Calu3 (cell line): ENCODE measurements around the gene RNF144A. TPM values are rescaled to one million over a fixed set of nuclear protein-coding genes. Genes with fewer than 3 reads are reported as not detected.

Experiments used
- BruUV-seq: library from RNA; stranded (reverse); fragments of 400-500 nt; replicated peaks from 2 replicates; lab custom pipeline; 2021; lab: Mats Ljungman, UMichigan
- CTCF ChIA-PET: fragments of 300-600 bp; sonication (Branson Sonifier 250); formaldehyde crosslinking; loops from one replicate; lab custom pipeline; 2022; ENCODE audit warnings: antibody characterized with exemption; lab: Charles Lee
- DNase-seq: peaks from one replicate; pipeline ENCODE4 v3.0.0; 2022
- H3K27ac Mint-ChIP-seq: one replicate; pipeline ENCODE4 v1.8.0; 2022; ENCODE audit warnings: mixed read lengths; ENCODE audit not compliant: unreplicated experiment
- H3K27me3 Mint-ChIP-seq: one replicate; pipeline ENCODE4 v1.8.0; 2022; ENCODE audit warnings: mixed read lengths; ENCODE audit not compliant: unreplicated experiment
- H3K36me3 Mint-ChIP-seq: one replicate; pipeline ENCODE4 v1.8.0; 2022; ENCODE audit warnings: mild to moderate bottlenecking, moderate library complexity, mixed read lengths; ENCODE audit not compliant: insufficient read depth, unreplicated experiment
- H3K4me1 Mint-ChIP-seq: one replicate; pipeline ENCODE4 v1.8.0; 2022; ENCODE audit warnings: mild to moderate bottlenecking, low read depth, mixed read lengths; ENCODE audit not compliant: unreplicated experiment
- H3K4me3 Mint-ChIP-seq: one replicate; pipeline ENCODE4 v1.8.0; 2022; ENCODE audit warnings: mild to moderate bottlenecking, low read depth, moderate library complexity, mixed read lengths; ENCODE audit not compliant: unreplicated experiment
- H3K9me3 Mint-ChIP-seq: one replicate; pipeline ENCODE4 v1.8.0; 2022; ENCODE audit warnings: low read depth, mixed read lengths; ENCODE audit not compliant: unreplicated experiment
- intact Hi-C: fragments of 100-400 bp; cut with micrococcal nuclease; formaldehyde crosslinking; loops from one replicate; pipeline ENCODE4 v1.10.0; 2022; ENCODE audit not compliant: unreplicated experiment
- total RNA-seq: library from RNA; stranded (reverse); gene quantifications from 2 replicates; pipeline ENCODE4 v1.2.3, GENCODE V29; 2022
- TF ChIP-seq, protein P1 (sequence below): fragments of 200-600 bp; IDR thresholded peaks from one replicate; pipeline ENCODE4 v1.8.0; 2022; ENCODE audit warnings: antibody characterized with exemption; ENCODE audit not compliant: unreplicated experiment

Gene RNF144A
- total RNA-seq, 1 experiment from 2014 or later, result 13.7 TPM

- BruUV-seq, result no TSS peak
- Mint-ChIP-seq H3K36me3 (peaks cover 5% of the 10 kb centered on the region), H3K27ac (no peak overlapping the region), H3K27me3 (no peaks in the 10 kb centered on the region), H3K4me1 (peaks cover 28% of the 10 kb centered on the region), H3K4me3 (no peak overlapping the region), H3K9me3 (no peaks in the 10 kb centered on the region)
- TF ChIP-seq, protein P1, sequence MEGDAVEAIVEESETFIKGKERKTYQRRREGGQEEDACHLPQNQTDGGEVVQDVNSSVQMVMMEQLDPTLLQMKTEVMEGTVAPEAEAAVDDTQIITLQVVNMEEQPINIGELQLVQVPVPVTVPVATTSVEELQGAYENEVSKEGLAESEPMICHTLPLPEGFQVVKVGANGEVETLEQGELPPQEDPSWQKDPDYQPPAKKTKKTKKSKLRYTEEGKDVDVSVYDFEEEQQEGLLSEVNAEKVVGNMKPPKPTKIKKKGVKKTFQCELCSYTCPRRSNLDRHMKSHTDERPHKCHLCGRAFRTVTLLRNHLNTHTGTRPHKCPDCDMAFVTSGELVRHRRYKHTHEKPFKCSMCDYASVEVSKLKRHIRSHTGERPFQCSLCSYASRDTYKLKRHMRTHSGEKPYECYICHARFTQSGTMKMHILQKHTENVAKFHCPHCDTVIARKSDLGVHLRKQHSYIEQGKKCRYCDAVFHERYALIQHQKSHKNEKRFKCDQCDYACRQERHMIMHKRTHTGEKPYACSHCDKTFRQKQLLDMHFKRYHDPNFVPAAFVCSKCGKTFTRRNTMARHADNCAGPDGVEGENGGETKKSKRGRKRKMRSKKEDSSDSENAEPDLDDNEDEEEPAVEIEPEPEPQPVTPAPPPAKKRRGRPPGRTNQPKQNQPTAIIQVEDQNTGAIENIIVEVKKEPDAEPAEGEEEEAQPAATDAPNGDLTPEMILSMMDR, result no peak
- CTCF ChIA-PET, result no interaction called here
- intact Hi-C loops, result loop anchor here (5.0 kb wide), 1 partner anchor 34 kb away; no protein-coding TSS in a partner anchor
- no peak for DNase-seq
These were observed 103.8 kb downstream of the RNF144A start for GRCh38 chr2:7020939-7021470.

GRCh38 chr2:7022492-7023385, 105.5 kb downstream of the RNF144A start:
- intact Hi-C loops, result loop anchor here (5.0 kb wide), 1 partner anchor 35 kb away; no protein-coding TSS in a partner anchor
- Mint-ChIP-seq H3K27me3 (no peaks in the 10 kb centered on the region), H3K4me1 (peaks cover 28% of the 10 kb centered on the region), H3K27ac (peak overlapping the region; percentile 38), H3K9me3 (no peaks in the 10 kb centered on the region), H3K4me3 (no peak overlapping the region), H3K36me3 (peaks cover 5% of the 10 kb centered on the region)
- no TSS peak for BruUV-seq
- DNase-seq, result no peak
- TF ChIP-seq, protein P1, result no peak
- CTCF ChIA-PET, result interaction anchor here (1.2 kb wide), 1 partner anchor 107 kb away, joined by 3 read pairs; no protein-coding TSS in a partner anchor

GRCh38 chr2:7023542-7023941, 106.3 kb downstream of the RNF144A start:
- H3K4me3 Mint-ChIP-seq, result no peak overlapping the region
- DNase-seq, result no peak
- CTCF ChIA-PET, result interaction anchor here (1.2 kb wide), 1 partner anchor 108 kb away, joined by 3 read pairs; no protein-coding TSS in a partner anchor
- peaks cover 5% of the 10 kb centered on the region for H3K36me3 Mint-ChIP-seq
- TF ChIP-seq, protein P1, result no peak
- no peaks in the 10 kb centered on the region for H3K27me3 Mint-ChIP-seq
- no TSS peak for BruUV-seq
- H3K27ac Mint-ChIP-seq, result no peak overlapping the region
- H3K4me1 Mint-ChIP-seq, result peaks cover 28% of the 10 kb centered on the region
- intact Hi-C loops, result loop anchor here (5.0 kb wide), 1 partner anchor 36 kb away; no protein-coding TSS in a partner anchor
- no peaks in the 10 kb centered on the region for H3K9me3 Mint-ChIP-seq

DNA sequence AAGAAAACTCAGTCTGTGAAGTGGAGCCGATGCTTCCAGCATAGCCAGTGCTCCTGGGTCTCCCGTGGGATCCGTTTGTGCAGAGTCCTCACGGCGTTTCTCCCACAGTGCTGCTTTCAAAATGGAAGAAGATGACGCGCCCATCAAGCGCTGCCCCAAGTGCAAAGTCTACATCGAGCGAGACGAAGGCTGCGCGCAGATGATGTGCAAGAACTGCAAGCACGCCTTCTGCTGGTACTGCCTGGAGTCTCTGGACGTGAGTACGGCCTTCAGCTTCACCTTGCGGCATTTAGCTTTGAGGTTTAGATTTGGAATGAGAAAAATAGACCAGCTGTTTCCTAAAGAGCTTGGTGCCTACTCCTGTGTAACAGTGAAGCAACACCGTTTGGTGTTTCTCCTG, 107.0 kb downstream of the RNF144A start:
- TF ChIP-seq, protein P1, result no peak
- Mint-ChIP-seq H3K4me1 (peaks cover 28% of the 10 kb centered on the region), H3K27me3 (no peaks in the 10 kb centered on the region), H3K9me3 (no peaks in the 10 kb centered on the region), H3K27ac (no peak overlapping the region), H3K4me3 (no peak overlapping the region), H3K36me3 (peaks cover 5% of the 10 kb centered on the region)
- no TSS peak for BruUV-seq
- intact Hi-C loops, result loop anchor here (5.0 kb wide), 1 partner anchor 37 kb away; no protein-coding TSS in a partner anchor
- CTCF ChIA-PET, result no interaction called here
- DNase-seq, result no peak
